HG02970 (cell line): Measurements from ENCODE around the gene ABCD4.
"Not testable (repeated sequence)": the region's sequence is repeated elsewhere in the genome, so short reads cannot be mapped to it uniquely, and the experiment has no call there.

Source experiments
- ATAC-seq: cut with Tn5 transposase; IDR thresholded peaks from one replicate; pipeline ENCODE4 v1.9.1; 2021; ENCODE audit warnings: mild to moderate bottlenecking, moderate library complexity, moderate number of reproducible peaks; ENCODE audit not compliant: unreplicated experiment, low FRiP score

ABCD4 gene

DNA sequence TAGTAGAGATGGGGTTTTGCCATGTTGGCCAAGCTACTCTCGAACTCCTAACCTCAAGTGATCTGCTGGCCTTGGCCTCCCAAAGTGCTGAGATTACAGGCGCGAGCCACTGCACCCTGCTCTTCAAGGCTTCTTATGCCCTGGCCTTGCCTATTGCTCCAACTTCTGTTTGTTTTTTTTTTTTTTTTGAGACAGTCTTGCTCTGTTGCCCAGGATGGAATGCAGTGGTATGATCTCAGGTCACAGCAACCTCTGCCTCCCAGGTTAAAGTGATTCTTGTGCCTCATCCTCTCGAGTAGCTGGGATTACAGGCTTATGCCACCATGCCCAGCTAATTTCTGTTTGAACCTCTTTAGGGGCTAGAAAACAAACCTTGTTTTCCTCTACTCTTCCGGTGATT is 6.0 kb upstream of the ABCD4 start:
- no peak for ATAC-seq

GRCh38 chr14:74302152-74302628 is 544 bp downstream of the ABCD4 start:
- ATAC-seq: peak; percentile 34

- no peak for ATAC-seq
Observed at GRCh38 chr14:74301594-74302151, 1.1 kb downstream of the ABCD4 start.

DNA sequence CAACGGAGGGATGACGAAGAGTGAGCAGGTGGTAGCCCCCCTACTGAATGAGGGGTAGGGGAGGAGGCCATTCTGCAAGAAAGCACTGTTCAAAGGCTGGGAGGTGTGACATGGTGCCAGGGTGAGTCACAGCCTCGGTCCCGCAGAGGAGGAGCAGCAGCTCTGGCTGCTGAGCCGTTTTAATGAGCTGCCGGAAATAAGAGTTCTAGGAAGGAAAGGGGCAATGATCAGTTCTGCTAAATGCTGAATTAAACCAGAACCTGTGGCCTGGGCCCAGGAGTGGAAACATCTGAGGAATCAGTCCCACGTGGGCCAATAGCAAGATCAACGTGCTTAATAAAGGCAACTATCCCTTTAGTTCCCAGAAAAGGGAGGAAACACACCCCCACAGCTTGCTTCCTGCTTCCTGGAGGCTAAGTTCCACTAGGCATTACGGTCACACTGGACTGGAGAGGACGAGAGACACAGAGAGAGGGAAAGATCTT is 3.6 kb downstream of the ABCD4 start:
- no peak for ATAC-seq

DNA sequence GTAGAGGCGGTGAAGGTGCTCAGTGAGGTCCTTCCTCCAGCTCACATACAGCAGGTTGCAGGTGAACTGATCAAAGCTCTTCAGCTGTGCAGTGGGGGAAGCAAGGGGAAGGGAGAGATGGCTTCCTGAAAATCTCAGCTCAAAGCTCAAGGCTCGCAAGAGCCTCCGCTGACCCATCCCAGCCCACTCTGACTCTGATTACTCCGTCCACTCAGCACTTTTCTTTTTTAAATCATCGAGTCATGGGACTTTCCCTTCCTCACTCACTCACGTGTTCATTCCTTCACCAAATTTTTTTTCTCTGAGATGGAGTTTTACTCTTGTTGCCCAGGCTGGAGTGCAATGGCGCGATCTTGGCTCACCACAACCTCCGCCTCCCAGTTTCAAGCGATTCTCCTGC is 4.7 kb downstream of the ABCD4 start:
- ATAC-seq: no peak

DNA sequence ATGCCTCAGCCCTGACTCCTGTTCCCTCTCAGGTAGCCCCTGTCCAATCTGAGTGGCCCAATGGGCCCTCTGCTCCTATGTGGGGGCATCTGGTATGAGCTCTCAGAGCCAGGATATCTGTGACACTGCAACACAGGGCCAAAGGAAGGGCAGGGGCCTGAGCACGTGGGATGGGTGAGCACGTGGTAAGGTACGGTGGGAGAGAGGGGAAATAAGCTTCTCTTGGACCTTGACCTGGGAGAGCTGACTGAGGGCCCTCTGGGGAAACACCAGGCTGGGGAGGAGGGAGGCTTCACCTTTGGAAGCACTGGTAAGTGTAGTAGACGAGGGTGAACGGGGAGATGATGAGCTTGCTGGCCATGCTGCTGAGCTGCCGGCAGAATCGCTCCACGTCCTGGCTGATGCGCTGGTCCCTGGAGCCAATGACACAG is 6.7 kb downstream of the ABCD4 start:
- ATAC-seq: no peak

DNA sequence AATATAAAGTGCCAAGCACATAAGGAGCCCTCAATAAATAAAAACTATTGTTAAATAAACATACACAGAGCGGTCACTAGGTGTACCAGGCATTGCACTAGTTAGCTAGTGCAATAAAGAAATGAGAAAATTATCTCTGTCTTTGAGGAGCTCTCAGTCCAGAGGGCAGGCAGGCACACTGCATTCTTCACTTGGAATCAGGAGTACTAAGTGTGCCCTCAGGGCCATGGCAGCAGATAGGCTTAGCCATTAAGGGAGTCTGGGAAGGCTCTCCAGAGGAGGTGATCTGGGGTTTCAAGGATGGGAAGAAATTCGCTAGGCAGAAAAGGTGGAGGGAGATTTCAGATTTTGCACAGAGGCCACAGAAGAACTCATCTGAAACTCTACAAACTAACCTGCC is 9.1 kb downstream of the ABCD4 start:
- no peak for ATAC-seq

DNA sequence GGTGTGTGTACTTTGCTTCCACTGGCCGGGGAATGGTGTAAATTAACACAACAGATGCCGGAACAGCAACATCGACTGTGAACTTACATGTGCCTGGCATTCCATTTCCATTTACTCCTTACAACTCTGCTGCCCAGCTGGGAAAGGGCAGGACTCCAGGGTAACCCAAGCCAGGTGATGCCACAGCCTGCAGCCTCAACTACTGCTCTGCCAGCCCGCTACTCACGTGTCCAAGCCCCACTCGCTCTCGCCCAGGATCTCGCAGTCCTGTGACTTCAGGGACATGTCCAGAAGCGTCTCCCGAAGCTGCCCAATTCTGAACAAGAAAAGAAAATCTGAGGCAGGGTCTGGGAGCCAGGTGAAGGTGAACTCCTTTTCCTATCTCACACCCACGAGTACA is 10.7 kb downstream of the ABCD4 start:
- no peak for ATAC-seq

DNA sequence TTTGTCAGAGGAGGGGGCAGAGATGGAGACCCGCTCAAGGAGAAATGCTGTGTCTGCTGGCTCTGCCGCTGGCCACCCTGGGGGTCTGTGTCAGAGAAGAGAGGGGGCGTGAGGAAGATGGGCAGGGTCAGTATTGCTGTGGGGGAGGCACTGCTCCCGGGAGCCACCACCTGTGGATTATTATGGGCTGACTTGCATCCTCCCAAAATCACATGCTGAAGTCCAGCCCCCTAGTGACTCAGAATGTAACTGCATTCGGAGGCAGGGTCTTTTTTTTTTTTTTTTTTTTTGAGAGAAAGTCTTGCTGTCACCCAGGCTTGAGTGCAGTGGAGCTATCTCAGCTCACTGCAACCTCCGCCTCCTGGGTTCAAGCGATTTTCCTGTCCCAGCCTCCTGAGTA is 12.3 kb downstream of the ABCD4 start:
- no peak for ATAC-seq

- ATAC-seq: no peak
Observed at GRCh38 chr14:74289801-74290200, 12.9 kb downstream of the ABCD4 start.

DNA sequence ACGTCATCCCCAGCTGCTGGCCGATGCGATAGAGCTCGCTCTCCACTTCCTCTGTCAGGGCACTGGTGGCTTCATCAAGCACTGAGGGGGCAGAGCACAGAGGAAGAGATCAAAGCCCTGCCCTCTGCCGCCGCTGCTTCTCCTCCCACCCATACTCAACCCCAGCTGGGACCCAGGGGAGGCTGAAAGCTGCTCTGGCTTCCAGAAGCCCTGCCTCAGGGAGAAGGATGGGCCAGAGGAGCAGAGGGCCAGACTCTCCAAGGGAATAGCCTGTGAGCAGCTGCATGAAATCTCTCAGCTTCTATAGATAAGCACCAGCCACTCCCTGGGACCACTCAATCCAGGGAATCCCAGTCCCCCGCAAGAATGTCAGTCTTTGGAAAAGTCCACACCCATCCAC is 16.0 kb downstream of the ABCD4 start:
- no peak for ATAC-seq

DNA sequence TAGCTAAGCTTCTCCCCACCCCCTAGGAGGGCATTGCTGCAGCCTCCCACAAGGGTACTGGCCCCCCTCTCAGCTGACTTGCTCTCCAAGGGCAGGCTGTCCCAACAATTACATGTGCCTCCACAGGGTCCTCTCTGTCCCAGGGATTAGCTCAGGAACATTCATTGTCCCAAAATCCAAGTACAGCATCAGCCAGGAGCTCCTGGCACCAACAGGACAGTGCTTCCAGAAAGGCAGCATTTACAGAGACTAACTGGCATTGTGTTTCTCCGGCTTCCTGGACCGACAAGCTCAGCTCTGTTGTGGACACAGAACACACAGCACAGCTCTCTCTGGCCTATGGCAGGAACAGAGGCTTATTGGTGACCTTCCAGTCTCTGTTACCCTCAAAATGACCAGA is 21.7 kb downstream of the ABCD4 start:
- ATAC-seq: no peak

DNA sequence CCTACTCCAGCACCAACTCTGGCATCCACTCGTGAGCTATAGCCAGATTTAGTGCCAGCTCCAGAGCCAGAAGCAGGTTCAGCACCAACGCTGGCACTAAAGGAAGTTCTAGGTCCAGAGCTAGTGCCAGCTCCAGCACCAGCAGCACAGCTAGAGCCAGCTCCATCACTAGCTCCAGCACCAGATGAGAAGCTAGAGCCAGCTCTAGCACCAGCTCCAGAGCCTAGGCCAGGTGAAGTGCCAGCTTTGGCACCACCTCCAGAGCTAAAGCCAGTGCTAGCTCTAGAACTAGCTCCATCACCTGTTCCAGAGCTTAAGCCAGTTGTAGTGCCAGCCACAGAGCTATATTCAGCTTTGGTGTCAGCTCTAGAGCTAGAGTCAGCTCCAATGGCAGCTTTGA is 24.7 kb downstream of the ABCD4 start:
- ATAC-seq: no peak

DNA sequence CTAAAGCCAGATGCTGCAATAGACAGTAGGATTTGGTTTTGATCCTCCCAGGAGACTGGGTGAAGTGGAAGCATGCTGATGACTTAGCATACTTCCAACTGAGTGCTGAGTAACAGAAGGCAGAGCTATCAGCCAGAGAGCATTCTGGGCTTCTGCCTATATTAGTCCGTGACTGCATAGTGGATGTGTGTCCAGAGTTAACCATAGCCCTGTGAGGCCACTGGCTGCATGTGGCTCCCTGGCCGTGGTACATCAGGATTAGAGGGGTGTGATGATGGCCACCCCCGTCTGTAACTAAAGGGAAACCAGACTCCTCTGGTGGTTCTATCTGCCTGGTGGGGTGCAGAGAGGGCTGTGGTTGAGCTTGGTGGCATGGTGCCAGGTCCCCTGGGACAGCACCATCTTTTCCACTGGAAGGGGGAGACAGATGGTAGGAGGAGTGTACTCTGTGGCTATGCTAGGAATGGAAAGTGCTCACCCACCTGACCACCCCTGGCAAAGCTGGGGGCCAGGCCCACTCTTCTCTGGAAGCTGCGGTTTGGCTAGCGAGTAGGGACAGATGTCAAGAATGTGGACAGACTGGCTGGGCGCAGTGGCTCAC is 27.4 kb downstream of the ABCD4 start:
- no peak for ATAC-seq

DNA sequence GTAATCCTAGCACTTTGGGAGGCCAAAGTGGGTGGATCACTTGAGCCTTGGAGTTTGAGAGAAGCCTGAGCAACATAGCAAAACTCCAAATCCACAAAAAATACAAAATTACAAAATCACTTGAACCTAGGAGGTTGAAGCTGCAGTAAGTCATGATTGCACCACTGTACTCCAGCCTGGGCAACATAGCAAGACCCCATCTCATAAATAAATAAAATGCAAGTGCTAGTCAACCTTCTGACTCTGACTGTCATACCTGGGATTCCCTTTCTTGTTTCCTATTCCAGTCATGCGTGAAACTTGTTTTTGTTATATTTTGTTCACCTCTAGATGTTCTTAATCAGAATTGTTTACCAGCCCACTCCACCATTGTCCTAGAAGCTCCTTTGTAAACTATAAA is 31.4 kb downstream of the ABCD4 start:
- ATAC-seq: no peak

DNA sequence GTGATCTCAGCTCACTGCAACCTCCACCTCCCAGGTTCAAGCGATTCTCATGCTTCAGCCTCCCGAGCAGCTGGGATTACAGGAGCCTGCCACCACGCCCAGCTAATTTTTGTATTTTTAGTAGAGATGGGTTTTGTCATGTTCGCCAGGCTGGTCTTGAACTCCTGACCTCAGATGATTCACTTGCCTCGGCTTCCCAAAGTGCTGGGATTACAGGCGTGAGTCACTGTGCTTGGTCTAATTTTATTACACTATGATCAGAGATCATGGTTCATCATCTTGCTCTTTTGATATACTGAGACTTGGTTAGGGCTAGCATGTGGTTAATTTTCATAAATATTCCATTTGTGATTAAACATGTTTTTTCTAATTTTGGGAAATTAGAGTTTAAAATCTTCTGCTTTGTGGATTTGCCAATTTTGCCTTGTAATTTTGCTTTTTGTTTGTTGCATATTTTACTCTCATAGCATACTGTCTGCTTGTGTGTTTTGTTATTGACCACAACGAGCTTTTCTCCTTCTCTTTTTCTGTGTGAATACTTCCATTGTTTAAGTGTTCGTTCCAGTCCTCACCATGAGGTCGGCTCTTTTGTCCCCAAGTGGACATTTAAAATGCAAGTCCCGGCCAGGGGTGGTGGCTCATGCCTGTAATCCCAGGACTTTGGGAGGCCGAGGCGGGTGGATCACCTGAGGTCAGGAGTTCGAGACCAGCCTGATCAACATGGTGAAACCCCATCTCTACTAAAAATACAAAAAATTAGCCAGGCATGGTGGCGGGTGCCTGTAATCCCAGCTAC is 32.2 kb downstream of the ABCD4 start:
- not testable (repeated sequence) for ATAC-seq

DNA sequence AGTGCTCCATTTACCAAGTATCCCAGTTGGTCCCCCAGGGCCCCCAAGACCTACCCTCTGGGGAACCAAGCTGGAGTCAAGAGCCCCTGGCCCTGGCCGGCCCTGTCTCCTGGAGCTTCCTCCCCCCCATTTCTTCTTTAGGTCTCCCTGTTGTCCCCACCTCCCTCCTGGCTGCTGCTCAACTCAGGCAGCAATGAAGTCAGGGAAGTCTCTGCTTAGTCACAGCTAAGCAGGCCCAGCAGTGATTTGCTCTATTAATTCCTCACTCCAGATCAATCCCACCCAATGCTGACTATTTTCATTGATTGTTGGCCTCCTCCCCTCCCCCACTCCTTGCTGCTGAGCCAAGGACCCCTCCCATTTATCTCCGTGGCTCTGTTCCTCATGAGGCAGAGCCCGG is 35.1 kb downstream of the ABCD4 start:
- ATAC-seq: no peak

- no peak for ATAC-seq
Observed at GRCh38 chr14:74265301-74265965, 37.3 kb downstream of the ABCD4 start.

DNA sequence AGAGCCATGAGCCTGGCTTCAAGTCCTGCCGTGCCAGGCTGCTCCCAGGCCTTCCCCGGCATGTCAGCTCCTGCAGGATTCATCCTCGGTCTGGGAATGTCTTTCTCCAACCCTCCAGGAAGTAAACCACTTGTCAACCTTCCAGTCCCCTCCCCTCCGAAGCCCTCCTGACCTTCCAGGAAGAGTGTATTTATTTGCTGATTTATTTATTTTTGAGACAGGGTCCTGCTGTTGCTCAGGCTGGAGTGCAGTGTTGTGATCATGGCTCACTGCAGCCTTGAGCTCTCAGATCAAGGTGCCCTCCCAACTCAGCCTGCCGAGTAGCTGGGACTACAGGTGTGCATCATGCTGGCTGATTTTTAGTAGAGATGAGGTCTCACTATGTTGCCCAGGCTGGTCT is 38.8 kb downstream of the ABCD4 start:
- no peak for ATAC-seq

DNA sequence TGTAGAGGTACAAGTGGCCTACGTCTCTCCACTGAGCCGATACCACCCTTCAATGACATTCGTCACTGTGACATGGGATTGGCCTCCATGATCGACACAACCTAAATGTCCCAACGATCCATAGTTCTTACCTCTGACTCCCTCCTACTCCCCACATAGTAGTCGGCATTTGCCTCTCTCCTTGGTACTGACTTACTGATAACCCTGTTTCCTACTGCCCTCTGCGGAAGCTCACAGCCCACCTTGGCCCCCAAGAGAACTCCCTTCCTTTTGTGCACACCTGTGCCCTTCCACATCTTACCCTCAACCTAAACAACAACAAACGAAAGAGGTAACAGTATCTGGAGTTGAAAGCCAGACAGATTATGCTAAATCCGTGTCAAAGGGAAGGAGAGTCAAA is 39.6 kb downstream of the ABCD4 start:
- no peak for ATAC-seq

DNA sequence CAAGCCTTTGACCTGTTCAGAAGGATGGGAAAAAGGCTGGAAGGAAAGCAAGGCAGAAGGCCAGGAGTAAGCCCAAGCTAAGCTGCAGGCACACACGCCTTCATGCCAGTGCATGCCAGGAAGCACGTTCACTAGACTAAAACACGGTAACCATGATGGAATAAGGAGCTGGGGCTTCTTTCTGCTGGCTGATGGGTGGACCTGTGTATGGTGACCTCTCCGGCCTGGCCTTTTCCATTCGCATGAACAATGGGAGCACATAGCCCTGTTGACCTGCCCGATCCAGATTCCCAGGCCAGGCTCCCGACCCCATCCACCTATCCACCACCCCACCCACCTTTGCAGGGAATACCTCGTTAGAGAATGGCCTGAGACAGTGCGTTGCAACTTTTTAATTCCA is 40.7 kb downstream of the ABCD4 start:
- no peak for ATAC-seq
